Natural killer cell (primary cell): ENCODE data around the gene KIAA0513. TPM values are rescaled to one million over a fixed set of nuclear protein-coding genes. Genes with fewer than 3 reads are reported as not detected.
A peak's percentile ranks its signal among the peaks of the same experiment; 100 is the strongest.

Source experiments
- ATAC-seq, 3 donors: fragments of 150-1000 bp in 2 of 3; fragments of 200-7000 bp in 1 of 3; cut with Tn5 transposase; 1 replicate in 1 of 3; 2 replicates in 2 of 3; pipeline ENCODE4 v1.10.0; 2021; ENCODE audit warnings: mild to moderate bottlenecking in 2 of 3, moderate library complexity in 2 of 3
- DNase-seq, 2 donors: peaks; one replicate each; pipeline versions ENCODE4 v3.0.0 to v3.0.0-alpha.2; 2013 to 2021; ENCODE audit warnings: mixed read lengths in 1 of 2
- H3K27ac ChIP-seq: one replicate; pipeline ENCODE4 v1.5.1; 2013; ENCODE audit warnings: mild to moderate bottlenecking, low read length
- H3K27me3 ChIP-seq: one replicate; pipeline ENCODE4 v1.6.1; 2013; ENCODE audit warnings: low read length; ENCODE audit not compliant: control insufficient read depth, insufficient read depth
- H3K36me3 ChIP-seq: one replicate; pipeline ENCODE4 v1.6.1; 2013; ENCODE audit warnings: low read length; ENCODE audit not compliant: control insufficient read depth, insufficient read depth
- H3K4me1 ChIP-seq: one replicate; pipeline ENCODE4 v1.6.1; 2013; ENCODE audit warnings: low read length; ENCODE audit not compliant: control insufficient read depth, insufficient read depth
- H3K4me3 ChIP-seq: one replicate; pipeline ENCODE4 v1.5.1; 2013; ENCODE audit warnings: low read length
- H3K9me3 ChIP-seq: one replicate; pipeline ENCODE4 v1.6.1; 2013; ENCODE audit warnings: low read length; ENCODE audit not compliant: control insufficient read depth, insufficient read depth
- H3K27ac Mint-ChIP-seq, 2 donors: one replicate each; pipeline ENCODE4 v1.8.0; 2022; ENCODE audit warnings: mild to moderate bottlenecking in 2 of 2, mixed read lengths in 2 of 2, moderate library complexity in 1 of 2
- H3K27me3 Mint-ChIP-seq, 2 donors: one replicate each; pipeline ENCODE4 v1.8.0; 2022; ENCODE audit warnings: low read depth in 2 of 2, mixed read lengths in 2 of 2
- H3K36me3 Mint-ChIP-seq: one replicate; pipeline ENCODE4 v1.8.0; 2022; ENCODE audit warnings: mixed read lengths
- H3K4me1 Mint-ChIP-seq, 2 donors: one replicate each; pipeline ENCODE4 v1.8.0; 2022; ENCODE audit warnings: mixed read lengths in 2 of 2
- H3K4me3 Mint-ChIP-seq: one replicate; pipeline ENCODE4 v1.8.0; 2022; ENCODE audit warnings: mild to moderate bottlenecking, moderate library complexity, mixed read lengths
- H3K9me3 Mint-ChIP-seq, 2 donors: one replicate each; pipeline ENCODE4 v1.8.0; 2022; ENCODE audit warnings: mixed read lengths in 2 of 2
- CTCF ChIP-seq: fragments of 200-600 bp; IDR thresholded peaks from one replicate; pipeline ENCODE4 v1.8.0; 2022; ENCODE audit warnings: antibody characterized with exemption
- WGBS: methylation state at CpG from one replicate; pipeline ENCODE4 v1.1.7; 2013; ENCODE audit warnings: missing lambda C conversion rate; ENCODE audit not compliant: insufficient coverage; 5-methylcytosine and 5-hydroxymethylcytosine counted together
- intact Hi-C: fragments of 100-400 bp; cut with micrococcal nuclease; formaldehyde crosslinking; loops from one replicate; pipeline ENCODE4 v1.14.2; 2022
- total RNA-seq, 4 donors: library from RNA; stranded (reverse); fragments of 120-200 nt in 1 of 4; gene quantifications; one replicate each; pipeline versions ENCODE4 v1.2.3 to v1.2.4, GENCODE V29; 2013 to 2022

KIAA0513 gene
- total RNA-seq, 3 donors from 2014 or later (not counting 1 experiment from before 2014, with no cell fraction given) = 7.9 to 17.7 (median 12.1) TPM

- Mint-ChIP-seq H3K27me3 (peaks cover 2 to 18% of the 10 kb centered on the region in 2 donors), H3K9me3 (no peaks in the 10 kb centered on the region), H3K4me3 (peak overlapping the region; percentile 78), H3K36me3 (no peaks in the 10 kb centered on the region), H3K4me1 (peaks cover 32% of the 10 kb centered on the region in 2 donors), H3K27ac (peak overlapping the region; percentile 90 to 91)
- no peaks in the 10 kb centered on the region for H3K27me3 ChIP-seq
- TF ChIP-seq CTCF = no peak
- no peaks in the 10 kb centered on the region for H3K9me3 ChIP-seq
- peak overlapping the region; percentile 6 for H3K4me3 ChIP-seq
- 44% methylated on average over 6 of the region's 6 CpGs for WGBS
- H3K27ac ChIP-seq = peak overlapping the region; percentile 85
- peaks cover 36% of the 10 kb centered on the region for H3K4me1 ChIP-seq
- no peak for DNase-seq
- no peak for ATAC-seq
- intact Hi-C loops = loop anchor here (1.0 kb wide), 3 partner anchors 27 to 49 kb away; partner anchors contain the start of gene ZDHHC7
- H3K36me3 ChIP-seq = no peaks in the 10 kb centered on the region
Measured at GRCh38 chr16:85054948-85055492, 27.4 kb downstream of the KIAA0513 start.

GRCh38 chr16:85055493-85056210, 28.1 kb downstream of the KIAA0513 start:
- H3K9me3 ChIP-seq = no peaks in the 10 kb centered on the region
- no peaks in the 10 kb centered on the region for H3K36me3 ChIP-seq
- peaks cover 2 to 18% of the 10 kb centered on the region in 2 donors for H3K27me3 Mint-ChIP-seq
- peak overlapping the region; percentile 78 for H3K4me3 Mint-ChIP-seq
- peaks cover 32% of the 10 kb centered on the region in 2 donors for H3K4me1 Mint-ChIP-seq
- H3K4me3 ChIP-seq = peak overlapping the region; percentile 6
- 9% methylated on average over 12 of the region's 14 CpGs for WGBS
- H3K27ac ChIP-seq = peak overlapping the region; percentile 85
- DNase-seq = peak; percentile 75 to 93
- H3K4me1 ChIP-seq = peaks cover 36% of the 10 kb centered on the region
- no peak for TF ChIP-seq CTCF
- peak; percentile 86 to 97 (median 94) for ATAC-seq
- no peaks in the 10 kb centered on the region for H3K36me3 Mint-ChIP-seq
- no peaks in the 10 kb centered on the region for H3K9me3 Mint-ChIP-seq
- intact Hi-C loops = loop anchor here (1.0 kb wide), 4 partner anchors 27 to 49 kb away; partner anchors contain the start of gene ZDHHC7
- no peaks in the 10 kb centered on the region for H3K27me3 ChIP-seq
- peak overlapping the region; percentile 90 to 91 for H3K27ac Mint-ChIP-seq

- H3K27me3 ChIP-seq = no peaks in the 10 kb centered on the region
- Mint-ChIP-seq H3K27me3 (peaks cover 4 to 18% of the 10 kb centered on the region in 2 donors), H3K4me3 (peak overlapping the region; percentile 78), H3K4me1 (peaks cover 32 to 34% of the 10 kb centered on the region in 2 donors), H3K27ac (peak overlapping the region; percentile 90 to 91), H3K9me3 (no peaks in the 10 kb centered on the region), H3K36me3 (no peaks in the 10 kb centered on the region)
- WGBS = 57% methylated on average over 16 of the region's 16 CpGs
- no peak for TF ChIP-seq CTCF
- intact Hi-C loops = loop anchor here (1.0 kb wide), 1 partner anchor 30 kb away; no protein-coding TSS in a partner anchor
- peak in 1 of 2 donors; percentile 54 for DNase-seq
- peak overlapping the region; percentile 85 for H3K27ac ChIP-seq
- no peak for ATAC-seq
- H3K4me3 ChIP-seq = peak overlapping the region; percentile 4
- H3K4me1 ChIP-seq = peaks cover 38% of the 10 kb centered on the region
- no peaks in the 10 kb centered on the region for H3K9me3 ChIP-seq
- no peaks in the 10 kb centered on the region for H3K36me3 ChIP-seq
Measured at GRCh38 chr16:85056211-85056748, 28.7 kb downstream of the KIAA0513 start.
